GM23248 (cell line): Measurements from ENCODE around the gene LDHAL6B.

Experiments
- EZH2 ChIP-seq: fragments of 200-600 bp; sonication (generic); IDR thresholded peaks from 2 replicates; pipeline ENCODE4 v1.6.1; 2018; ENCODE audit warnings: antibody characterized with exemption, mild to moderate bottlenecking; ENCODE audit not compliant: insufficient read depth, poor library complexity, severe bottlenecking
- EZH2phosphoT487 ChIP-seq: fragments of 200-600 bp; sonication (generic); IDR thresholded peaks from 2 replicates; pipeline ENCODE4 v1.6.1; 2018; ENCODE audit warnings: antibody characterized with exemption, moderate library complexity, mild to moderate bottlenecking, low read depth; ENCODE audit not compliant: insufficient read depth

GRCh38 chr15:59236394-59236793 is 29.8 kb downstream of the LDHAL6B start:
- TF ChIP-seq EZH2 (no peak), EZH2phosphoT487 (no peak)
